Omental fat pad (tissue), 4 donors: ENCODE results near the gene ZNF536. TPM values are rescaled to one million over a fixed set of nuclear protein-coding genes. Genes with fewer than 3 reads are reported as not detected.

Experiments used
- ATAC-seq: fragments of 150-250 bp; one replicate; pipeline ENCODE4 v1.9.1; 2016; ENCODE audit warnings: mild to moderate bottlenecking, moderate library complexity; ENCODE audit not compliant: low FRiP score
- DNase-seq: peaks from one replicate; pipeline ENCODE4 v3.0.0-alpha.2; 2019; ENCODE audit warnings: low spot score
- total RNA-seq, 4 donors: library from RNA; depleted of rRNA; stranded (reverse); fragments of >200 nt; gene quantifications; one replicate each; pipeline ENCODE4 v1.1.0, GENCODE V29; 2016
- TF ChIP-seq, protein P1 (sequence below), 3 donors: fragments of 450-650 bp; IDR thresholded peaks; one replicate each; pipeline ENCODE4 v1.5.1; 2016 to 2017; ENCODE audit warnings: antibody characterized with exemption in 3 of 3, mild to moderate bottlenecking in 3 of 3, moderate library complexity in 2 of 3

Gene ZNF536
- total RNA-seq, 4 donors from 2014 or later = 0.09 to 1.1 TPM; not detected in 2

DNA sequence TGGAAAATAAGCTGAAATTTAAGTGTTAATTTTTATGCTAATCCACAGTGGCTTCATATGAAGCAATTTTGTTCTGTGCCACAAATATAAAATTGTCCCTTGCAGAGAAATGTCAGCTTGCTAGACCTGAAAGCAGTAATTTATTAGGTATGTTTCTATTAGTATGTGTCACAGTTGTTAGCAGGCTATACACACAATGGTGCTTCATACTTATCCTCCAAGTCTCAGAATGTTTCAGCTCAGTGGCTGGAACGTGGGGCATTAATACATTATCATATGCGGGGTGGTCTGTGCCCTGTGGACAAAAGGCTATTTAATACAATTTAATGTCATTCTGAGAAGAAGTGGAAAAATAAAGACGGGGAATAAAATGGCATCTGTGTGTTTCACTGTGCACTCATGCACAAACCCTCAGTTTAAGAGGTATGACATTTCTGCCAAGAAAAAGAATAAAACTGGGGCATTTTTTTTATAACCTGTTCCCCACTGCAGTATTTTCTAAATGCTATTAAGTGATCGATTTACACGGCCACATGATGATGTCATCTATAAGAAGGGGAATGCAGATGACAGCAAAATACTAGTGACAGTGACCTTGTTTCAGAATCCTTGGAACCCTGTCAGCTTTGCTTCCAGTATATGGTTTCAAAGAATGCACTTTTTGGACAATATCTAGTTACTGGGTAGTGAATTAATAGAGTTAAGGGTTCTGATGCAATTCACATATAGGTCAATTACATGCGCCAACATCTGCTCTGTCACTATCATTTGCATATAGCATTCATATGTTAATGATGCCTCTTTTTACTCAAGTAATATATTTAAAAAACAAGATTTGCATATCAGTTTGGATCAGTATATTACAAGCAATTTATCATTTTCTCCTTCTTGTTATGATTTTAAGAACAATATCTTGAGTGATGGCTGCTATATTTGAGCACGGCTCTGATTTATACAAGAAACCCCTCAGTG, 21.2 kb upstream of the ZNF536 start:
- no peak for DNase-seq
- TF ChIP-seq, protein P1, sequence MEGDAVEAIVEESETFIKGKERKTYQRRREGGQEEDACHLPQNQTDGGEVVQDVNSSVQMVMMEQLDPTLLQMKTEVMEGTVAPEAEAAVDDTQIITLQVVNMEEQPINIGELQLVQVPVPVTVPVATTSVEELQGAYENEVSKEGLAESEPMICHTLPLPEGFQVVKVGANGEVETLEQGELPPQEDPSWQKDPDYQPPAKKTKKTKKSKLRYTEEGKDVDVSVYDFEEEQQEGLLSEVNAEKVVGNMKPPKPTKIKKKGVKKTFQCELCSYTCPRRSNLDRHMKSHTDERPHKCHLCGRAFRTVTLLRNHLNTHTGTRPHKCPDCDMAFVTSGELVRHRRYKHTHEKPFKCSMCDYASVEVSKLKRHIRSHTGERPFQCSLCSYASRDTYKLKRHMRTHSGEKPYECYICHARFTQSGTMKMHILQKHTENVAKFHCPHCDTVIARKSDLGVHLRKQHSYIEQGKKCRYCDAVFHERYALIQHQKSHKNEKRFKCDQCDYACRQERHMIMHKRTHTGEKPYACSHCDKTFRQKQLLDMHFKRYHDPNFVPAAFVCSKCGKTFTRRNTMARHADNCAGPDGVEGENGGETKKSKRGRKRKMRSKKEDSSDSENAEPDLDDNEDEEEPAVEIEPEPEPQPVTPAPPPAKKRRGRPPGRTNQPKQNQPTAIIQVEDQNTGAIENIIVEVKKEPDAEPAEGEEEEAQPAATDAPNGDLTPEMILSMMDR (IDR thresholded peaks at IDR 0.05) = no peak
- ATAC-seq = no peak

DNA sequence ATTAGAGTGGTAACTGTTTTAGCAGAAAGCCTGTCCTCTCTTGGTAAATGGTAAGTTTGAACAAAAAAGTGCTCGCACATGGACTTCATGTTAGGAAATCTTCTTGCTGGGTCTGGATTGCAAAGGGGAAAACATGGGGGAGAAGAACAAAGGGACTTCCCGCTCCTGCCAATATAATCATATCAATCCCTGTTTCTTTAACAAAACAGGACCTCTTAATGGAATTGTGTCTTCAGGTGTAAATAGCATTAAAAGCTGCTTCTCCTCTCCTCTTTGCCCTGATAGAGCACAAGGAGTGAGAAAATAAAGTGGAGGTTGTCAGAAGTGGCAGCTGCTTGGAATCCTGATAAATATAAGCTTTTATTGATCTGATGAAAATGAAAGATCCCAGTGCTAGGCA, 20.4 kb upstream of the ZNF536 start:
- TF ChIP-seq, protein P1 (IDR thresholded peaks at IDR 0.05) = no peak
- DNase-seq = no peak
- ATAC-seq = no peak

GRCh38 chr19:30353394-30353945, 18.7 kb upstream of the ZNF536 start:
- TF ChIP-seq, protein P1 (IDR thresholded peaks at IDR 0.05) = no peak
- DNase-seq (no peak), ATAC-seq (no peak)

GRCh38 chr19:30355586-30355985, 16.6 kb upstream of the ZNF536 start:
- no peak for ATAC-seq
- no peak for DNase-seq
- TF ChIP-seq, protein P1 (IDR thresholded peaks at IDR 0.05) = no peak

GRCh38 chr19:30356951-30357579, 15.1 kb upstream of the ZNF536 start:
- TF ChIP-seq, protein P1 (IDR thresholded peaks at IDR 0.05) = no peak
- ATAC-seq (no peak), DNase-seq (no peak)

GRCh38 chr19:30357580-30357954, 14.6 kb upstream of the ZNF536 start:
- DNase-seq = no peak
- TF ChIP-seq, protein P1 (IDR thresholded peaks at IDR 0.05) = no peak
- no peak for ATAC-seq
